GM10266 (cell line): ENCODE data around the gene MTHFD1L.

ENCODE experiments used
- DNase-seq: peaks from one replicate; pipeline ENCODE4 v3.0.0; 2012; ENCODE audit errors: extremely low spot score
- CTCF ChIP-seq: IDR thresholded peaks from 2 replicates; pipeline ENCODE4 v1.5.1; 2012; ENCODE audit warnings: mild to moderate bottlenecking, low read depth; ENCODE audit not compliant: control insufficient read depth, insufficient read depth; ENCODE audit errors: missing control alignments

MTHFD1L gene

GRCh38 chr6:150894935-150895552 lies 29.5 kb downstream of the MTHFD1L start:
- TF ChIP-seq CTCF, result no peak
- DNase-seq, result peak; percentile 45

DNA sequence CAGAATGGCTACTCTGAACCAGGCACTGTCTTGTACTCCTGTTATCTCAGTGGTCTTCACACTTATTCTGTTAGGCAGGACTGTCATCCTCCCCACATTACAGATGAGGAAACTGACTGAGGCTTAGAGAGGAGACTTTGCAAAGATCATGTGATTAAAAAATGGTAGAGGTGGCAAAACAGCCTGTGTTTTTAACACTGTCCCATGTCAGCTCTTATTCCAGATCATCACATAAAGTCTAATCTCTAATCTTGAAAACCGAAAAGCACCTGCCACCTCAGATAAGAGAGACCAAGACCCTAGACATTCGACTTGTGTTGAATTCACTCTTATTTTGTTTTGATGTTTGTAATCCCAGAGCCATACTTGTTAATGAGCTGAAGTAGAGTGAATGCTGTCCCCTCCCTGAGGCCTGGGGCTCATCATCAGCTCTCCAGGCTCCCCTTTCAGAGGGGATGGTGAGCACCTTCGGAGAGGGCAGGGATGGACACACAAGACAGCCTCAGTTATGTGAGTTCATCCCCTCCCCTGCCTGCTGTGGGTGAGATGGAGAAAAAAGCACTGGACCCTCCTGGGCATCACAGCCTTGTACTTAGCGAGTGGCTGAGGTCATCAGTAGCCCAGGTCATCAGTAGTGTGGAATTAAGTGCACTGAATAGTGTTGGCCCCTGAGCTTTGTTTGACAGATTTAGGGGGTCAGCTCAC lies 30.6 kb downstream of the MTHFD1L start:
- TF ChIP-seq CTCF, result no peak
- no peak for DNase-seq

GRCh38 chr6:150897400-150897943 lies 32.0 kb downstream of the MTHFD1L start:
- no peak for TF ChIP-seq CTCF
- peak; percentile 38 for DNase-seq

DNA sequence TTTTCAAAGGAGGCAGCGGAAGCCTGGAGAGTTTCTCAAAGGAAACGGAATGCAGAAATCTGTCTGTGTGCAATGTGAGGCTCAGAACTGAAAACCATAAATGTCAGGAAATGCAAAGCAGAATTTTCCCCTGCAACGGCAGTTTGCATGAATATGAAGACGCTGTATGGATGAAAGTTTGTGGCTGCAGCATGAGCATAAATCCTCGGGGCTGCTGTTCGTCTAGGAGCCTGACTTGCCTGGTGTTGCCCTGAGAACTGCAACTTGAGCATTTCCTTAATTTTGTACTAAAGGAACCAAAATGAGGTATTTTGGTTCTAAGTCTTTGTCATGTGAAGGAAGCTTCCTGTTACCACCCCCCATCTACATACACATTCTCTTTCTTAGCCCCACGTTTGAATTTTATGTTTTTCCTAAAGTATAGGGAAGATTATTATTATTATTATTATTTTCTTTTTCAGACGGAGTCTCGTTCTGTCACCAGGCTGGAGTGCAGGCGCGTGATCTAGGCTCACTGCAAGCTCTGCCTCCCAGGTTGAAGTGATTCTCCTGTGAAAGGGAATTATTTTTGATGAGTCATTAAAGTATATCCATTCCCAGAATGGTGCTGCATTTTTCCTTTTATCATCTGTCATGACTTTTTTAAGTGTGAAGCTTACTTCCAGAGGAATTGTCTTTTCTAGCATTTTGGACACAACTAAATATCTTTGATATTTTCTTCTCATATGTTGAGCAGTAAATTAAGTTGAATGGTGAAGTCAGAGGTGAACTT lies 33.1 kb downstream of the MTHFD1L start:
- TF ChIP-seq CTCF, result no peak
- DNase-seq, result no peak

- no peak for DNase-seq
- TF ChIP-seq CTCF, result no peak
Observed at GRCh38 chr6:150899231-150899630, 33.7 kb downstream of the MTHFD1L start.

DNA sequence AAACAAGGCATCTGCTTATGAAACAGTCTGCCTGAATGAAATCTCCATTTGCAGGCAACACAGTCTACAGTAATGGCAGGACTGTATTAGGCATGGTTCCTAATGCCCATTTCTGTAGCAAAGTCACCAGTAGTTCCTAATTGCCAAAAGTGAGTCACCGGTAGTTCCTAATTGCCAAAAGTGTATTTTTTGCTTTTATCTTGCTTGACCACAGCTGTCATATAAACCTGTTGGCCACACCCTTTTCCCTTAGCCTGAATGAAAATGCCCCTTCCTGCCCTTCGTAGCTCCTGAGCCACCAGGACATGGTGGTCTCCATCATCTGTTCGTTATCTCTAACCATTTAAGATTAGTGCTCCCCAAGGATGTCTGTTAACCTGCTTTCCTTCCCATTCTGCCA lies 34.5 kb downstream of the MTHFD1L start:
- TF ChIP-seq CTCF, result no peak
- no peak for DNase-seq
